Keratinocyte (primary cell): ENCODE data around the gene RCVRN. TPM values are rescaled to one million over a fixed set of nuclear protein-coding genes. Genes with fewer than 3 reads are reported as not detected.

Source experiments
- DNase-seq: peaks from one replicate; pipeline ENCODE4 v3.0.0-alpha.2; 2011; ENCODE audit warnings: low read depth, missing footprints, low spot score
- FAIRE-seq: peaks from 2 replicates; lab custom pipeline; 2011; peaks lifted over from hg19 to GRCh38; lab: Jason Lieb, UNC
- H2AFZ ChIP-seq: 2 replicates; pipeline ENCODE4 v1.6.0; 2012; ENCODE audit warnings: low read length, control low read depth, inconsistent platforms; ENCODE audit not compliant: control insufficient read depth
- H3K27ac ChIP-seq: 2 replicates; pipeline ENCODE4 v1.5.1; 2011; ENCODE audit warnings: low read length; ENCODE audit not compliant: control insufficient read depth, insufficient read depth
- H3K27me3 ChIP-seq: 3 replicates; pipeline ENCODE4 v1.6.0; 2011; ENCODE audit warnings: low read length; ENCODE audit not compliant: control insufficient read depth, insufficient read depth; ENCODE audit errors: extremely low read depth
- H3K36me3 ChIP-seq, 2 experiments: 2 replicates in 1 of 2; 3 replicates in 1 of 2; pipeline ENCODE4 v1.5.1; 2011; ENCODE audit warnings: low read length in 2 of 2, mild to moderate bottlenecking in 1 of 2; ENCODE audit not compliant: control insufficient read depth in 2 of 2, insufficient read depth in 2 of 2; ENCODE audit errors: extremely low read depth in 1 of 2
- H3K4me1 ChIP-seq: 3 replicates; pipeline ENCODE4 v1.5.1; 2011; ENCODE audit warnings: low read length; ENCODE audit not compliant: control insufficient read depth, insufficient read depth; ENCODE audit errors: extremely low read depth
- H3K4me2 ChIP-seq: 3 replicates; pipeline ENCODE4 v1.6.0; 2011; ENCODE audit warnings: low read depth, low read length; ENCODE audit not compliant: control insufficient read depth, insufficient read depth; ENCODE audit errors: extremely low read depth
- H3K4me3 ChIP-seq, 3 experiments: fragments of 200-600 bp in 1 of 3; sonication (generic) in 1 of 3; 2 replicates in 2 of 3; 3 replicates in 1 of 3; pipeline ENCODE4 v1.5.1; 2011 to 2016; ENCODE audit warnings: low read length in 3 of 3, mild to moderate bottlenecking in 3 of 3, control low read depth in 2 of 3, inconsistent platforms in 1 of 3, low read depth in 1 of 3, mixed read lengths in 1 of 3, mixed run types in 1 of 3, moderate library complexity in 1 of 3; ENCODE audit not compliant: control insufficient read depth in 2 of 3, insufficient read depth in 2 of 3; ENCODE audit errors: extremely low read depth in 1 of 3
- H3K79me2 ChIP-seq: 2 replicates; pipeline ENCODE4 v1.6.0; 2012; ENCODE audit warnings: low read length; ENCODE audit not compliant: control insufficient read depth, insufficient read depth
- H3K9ac ChIP-seq: 3 replicates; pipeline ENCODE4 v1.6.0; 2011; ENCODE audit warnings: low read length; ENCODE audit not compliant: control insufficient read depth, insufficient read depth; ENCODE audit errors: extremely low read depth
- H3K9me1 ChIP-seq: 3 replicates; pipeline ENCODE4 v1.6.0; 2011; ENCODE audit warnings: low read length; ENCODE audit not compliant: control insufficient read depth, insufficient read depth; ENCODE audit errors: extremely low read depth
- H3K9me3 ChIP-seq: 2 replicates; pipeline ENCODE4 v1.5.1; 2012; ENCODE audit warnings: low read depth, low read length; ENCODE audit not compliant: control insufficient read depth
- H4K20me1 ChIP-seq: 3 replicates; pipeline ENCODE4 v1.6.0; 2011; ENCODE audit warnings: low read length; ENCODE audit not compliant: control insufficient read depth, insufficient read depth; ENCODE audit errors: extremely low read depth
- CTCF ChIP-seq, 3 experiments: IDR thresholded peaks in 1 of 3; conservative IDR thresholded peaks in 1 of 3; optimal IDR thresholded peaks in 1 of 3; 2 replicates in 2 of 3; 3 replicates in 1 of 3; pipeline versions ENCODE3 to v1.5.1; 2011; ENCODE audit warnings: low read length in 3 of 3, mild to moderate bottlenecking in 3 of 3, moderate library complexity in 2 of 3, control low read depth in 1 of 3, inconsistent platforms in 1 of 3; ENCODE audit not compliant: insufficient read depth in 2 of 3; ENCODE audit errors: extremely low read depth in 1 of 3
- EZH2 ChIP-seq: IDR thresholded peaks from one replicate; pipeline ENCODE4 v1.6.1; 2012; ENCODE audit warnings: inconsistent platforms, mild to moderate bottlenecking, low read length, moderate library complexity
- dilution Hi-C: fragments of 300-500 bp; cut with MboI; formaldehyde crosslinking; loops from one replicate; pipeline ENCODE4 v1.7.0; 2020; ENCODE audit warnings: low sequenced_read_pairs; ENCODE audit not compliant: extremely low pct_ligation_motif_present
- polyA plus RNA-seq, 5 experiments: library from polyadenylated mRNA; depleted of rRNA in 3 of 5; stranded (reverse) in 3 of 5; stranded (forward) in 1 of 5; unstranded in 1 of 5; fragments of >200 nt; gene quantifications; 1 replicate in 1 of 5; 2 replicates in 3 of 5; 3 replicates in 1 of 5; pipeline versions ENCODE4 v1.2.1 to v1.2.3, GENCODE V29; 2011 to 2012; ENCODE audit warnings: missing spikeins in 2 of 5, low read depth in 1 of 5, low replicate concordance in 1 of 5

Gene RCVRN
- polyA plus RNA-seq, 1 donor (not counting 4 experiments of a cell fraction or from before 2014, with no cell fraction given) = not detected

- H3K79me2 ChIP-seq = no peaks in the 10 kb centered on the region
- H3K4me1 ChIP-seq = no peaks in the 10 kb centered on the region
- no peaks in the 10 kb centered on the region for H3K36me3 ChIP-seq
- no peaks in the 10 kb centered on the region for H3K9me1 ChIP-seq
- H3K27ac ChIP-seq = no peak overlapping the region
- H4K20me1 ChIP-seq = no peaks in the 10 kb centered on the region
- peaks cover 2% of the 10 kb centered on the region for H3K9me3 ChIP-seq
- H3K27me3 ChIP-seq = no peaks in the 10 kb centered on the region
- FAIRE-seq (no peak), DNase-seq (no peak)
- no peak overlapping the region for H2AFZ ChIP-seq
- H3K4me3 ChIP-seq = no peak overlapping the region
- H3K4me2 ChIP-seq = no peak overlapping the region
- dilution Hi-C loops = no loop called here
- TF ChIP-seq EZH2 = no peak
- no peak for TF ChIP-seq CTCF (optimal IDR thresholded peaks at IDR 0.05 in 1 of 3, IDR thresholded peaks at IDR 0.05 in 1 of 3, conservative IDR thresholded peaks at IDR 0.05 in 1 of 3; ENCODE audit: extremely low read depth in 1 of 3, insufficient read depth in 2 of 3, low read length in 3 of 3)
- H3K9ac ChIP-seq = no peak overlapping the region
Measured at GRCh38 chr17:9900044-9900594, 5.0 kb downstream of the RCVRN start.

GRCh38 chr17:9899280-9900043, 5.6 kb downstream of the RCVRN start:
- H3K79me2 ChIP-seq = no peaks in the 10 kb centered on the region
- no peaks in the 10 kb centered on the region for H4K20me1 ChIP-seq
- H2AFZ ChIP-seq = no peak overlapping the region
- no peaks in the 10 kb centered on the region for H3K27me3 ChIP-seq
- dilution Hi-C loops = no loop called here
- FAIRE-seq = no peak
- no peak for DNase-seq
- no peak overlapping the region for H3K9ac ChIP-seq
- H3K27ac ChIP-seq = no peak overlapping the region
- H3K36me3 ChIP-seq = no peaks in the 10 kb centered on the region
- no peak overlapping the region for H3K4me2 ChIP-seq
- no peaks in the 10 kb centered on the region for H3K9me1 ChIP-seq
- no peaks in the 10 kb centered on the region for H3K9me3 ChIP-seq
- H3K4me3 ChIP-seq = no peak overlapping the region
- no peaks in the 10 kb centered on the region for H3K4me1 ChIP-seq
- TF ChIP-seq EZH2 (no peak), CTCF (optimal IDR thresholded peaks at IDR 0.05 in 1 of 3, IDR thresholded peaks at IDR 0.05 in 1 of 3, conservative IDR thresholded peaks at IDR 0.05 in 1 of 3; ENCODE audit: extremely low read depth in 1 of 3, insufficient read depth in 2 of 3, low read length in 3 of 3) (no peak)
